HCT116 (cell line): ENCODE measurements around the gene COL18A1.

Experiments used
- EZH2 ChIP-seq: fragments of 200-600 bp; sonication (generic); IDR thresholded peaks from 2 replicates; pipeline ENCODE4 v1.6.1; 2017; ENCODE audit warnings: antibody characterized with exemption, mixed run types
- POLR2A ChIP-seq: IDR thresholded peaks from 2 replicates; pipeline ENCODE4 v1.7.0; 2011; ENCODE audit warnings: borderline replicate concordance; ENCODE audit not compliant: insufficient read depth, insufficient read length; ENCODE audit errors: extremely low read depth
- POLR2AphosphoS5 ChIP-seq: IDR thresholded peaks from 2 replicates; pipeline ENCODE4 v1.6.1; 2011; ENCODE audit warnings: mild to moderate bottlenecking, low read depth, low read length, moderate library complexity
- RAD21 ChIP-seq: IDR thresholded peaks from 2 replicates; pipeline ENCODE4 v1.6.1; 2012; ENCODE audit warnings: low read depth, mild to moderate bottlenecking
- YY1 ChIP-seq: IDR thresholded peaks from 2 replicates; pipeline ENCODE4 v1.6.1; 2011; ENCODE audit warnings: low read length, low read depth, moderate library complexity, mild to moderate bottlenecking; ENCODE audit not compliant: insufficient replicate concordance; ENCODE audit errors: extremely low read depth
- TF ChIP-seq, protein P1 (sequence below), 3 experiments: fragments of 200-600 bp in 1 of 3; sonication (generic) in 1 of 3; IDR thresholded peaks in 2 of 3; conservative IDR thresholded peaks in 1 of 3; 2 replicates each; pipeline ENCODE4 v1.5.1; 2012 to 2017; ENCODE audit warnings: low read depth in 2 of 3, low read length in 2 of 3, antibody characterized with exemption in 1 of 3, borderline replicate concordance in 1 of 3, control low read depth in 1 of 3, mild to moderate bottlenecking in 1 of 3, mixed read lengths in 1 of 3, mixed run types in 1 of 3, moderate library complexity in 1 of 3; ENCODE audit not compliant: insufficient read depth in 1 of 3
- TF ChIP-seq, protein P2 (sequence below): IDR thresholded peaks from 2 replicates; pipeline ENCODE4 v1.6.1; 2012

DNA sequence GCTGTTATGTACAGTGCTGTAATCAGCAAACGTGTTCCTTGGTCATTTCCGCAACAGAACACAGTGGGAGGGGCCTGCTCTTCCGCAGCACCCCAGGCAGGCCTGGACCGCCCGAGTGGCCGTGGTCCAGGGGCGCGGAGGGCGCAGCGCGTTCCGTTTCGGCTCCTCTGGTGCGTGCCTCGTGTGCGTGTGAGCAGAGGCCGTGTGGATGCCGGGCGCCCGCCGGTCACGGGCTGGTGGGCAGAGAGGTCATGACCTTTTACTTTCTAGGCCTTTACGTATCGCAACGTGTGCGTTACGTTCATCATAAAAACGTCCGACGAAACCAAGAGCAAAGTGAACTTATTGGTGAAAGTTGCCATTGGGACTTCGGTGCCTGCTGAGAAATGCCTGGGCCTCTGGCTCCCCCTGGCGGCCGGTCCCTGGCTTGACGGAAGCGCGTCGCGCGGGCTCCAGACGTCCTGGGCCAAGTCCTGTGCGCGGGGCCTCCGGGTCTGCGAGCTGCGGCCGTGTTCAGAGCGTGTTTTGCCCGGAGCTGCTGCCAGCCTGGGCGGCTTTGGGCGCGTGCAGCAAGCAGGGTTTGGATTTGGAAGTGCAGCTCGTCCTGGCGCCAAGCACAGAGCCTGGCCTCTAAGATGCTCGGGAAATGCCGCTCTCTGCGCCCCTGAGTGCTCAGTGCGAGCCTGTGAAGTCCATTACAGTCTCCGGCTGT, 34.4 kb downstream of the COL18A1 start:
- TF ChIP-seq, protein P1, sequence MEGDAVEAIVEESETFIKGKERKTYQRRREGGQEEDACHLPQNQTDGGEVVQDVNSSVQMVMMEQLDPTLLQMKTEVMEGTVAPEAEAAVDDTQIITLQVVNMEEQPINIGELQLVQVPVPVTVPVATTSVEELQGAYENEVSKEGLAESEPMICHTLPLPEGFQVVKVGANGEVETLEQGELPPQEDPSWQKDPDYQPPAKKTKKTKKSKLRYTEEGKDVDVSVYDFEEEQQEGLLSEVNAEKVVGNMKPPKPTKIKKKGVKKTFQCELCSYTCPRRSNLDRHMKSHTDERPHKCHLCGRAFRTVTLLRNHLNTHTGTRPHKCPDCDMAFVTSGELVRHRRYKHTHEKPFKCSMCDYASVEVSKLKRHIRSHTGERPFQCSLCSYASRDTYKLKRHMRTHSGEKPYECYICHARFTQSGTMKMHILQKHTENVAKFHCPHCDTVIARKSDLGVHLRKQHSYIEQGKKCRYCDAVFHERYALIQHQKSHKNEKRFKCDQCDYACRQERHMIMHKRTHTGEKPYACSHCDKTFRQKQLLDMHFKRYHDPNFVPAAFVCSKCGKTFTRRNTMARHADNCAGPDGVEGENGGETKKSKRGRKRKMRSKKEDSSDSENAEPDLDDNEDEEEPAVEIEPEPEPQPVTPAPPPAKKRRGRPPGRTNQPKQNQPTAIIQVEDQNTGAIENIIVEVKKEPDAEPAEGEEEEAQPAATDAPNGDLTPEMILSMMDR (IDR thresholded peaks at IDR 0.05 in 2 of 3, conservative IDR thresholded peaks at IDR 0.05 in 1 of 3; ENCODE audit: borderline replicate concordance in 1 of 3, insufficient read depth in 1 of 3, low read depth in 2 of 3, low read length in 2 of 3): peak; percentile 79 to 90 (median 82)
- TF ChIP-seq, protein P2, sequence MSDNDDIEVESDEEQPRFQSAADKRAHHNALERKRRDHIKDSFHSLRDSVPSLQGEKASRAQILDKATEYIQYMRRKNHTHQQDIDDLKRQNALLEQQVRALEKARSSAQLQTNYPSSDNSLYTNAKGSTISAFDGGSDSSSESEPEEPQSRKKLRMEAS: no peak
- TF ChIP-seq POLR2AphosphoS5: no peak
- TF ChIP-seq POLR2A: no peak
- no peak for TF ChIP-seq YY1
- no peak for TF ChIP-seq EZH2
- TF ChIP-seq RAD21: peak; percentile 97
